ENCODE data around the gene GBE1.

- no peak for TF ChIP-seq CTCF (conservative IDR thresholded peaks at IDR 0.05 in 1 of 2, IDR thresholded peaks at IDR 0.05 in 1 of 2; ENCODE audit: low read depth in 1 of 2, low read length in 2 of 2)
- TF ChIP-seq EZH2 (IDR thresholded peaks at IDR 0.05; ENCODE audit: low read length, missing control alignments), result no peak
These were observed 297.7 kb downstream of the GBE1 start for GRCh38 chr3:81463781-81464180.
